SW 1271 (cell line): ENCODE results near the gene NRG3.
"Not testable (repeated sequence)": the region's sequence is repeated elsewhere in the genome, so short reads cannot be mapped to it uniquely, and the experiment has no call there.

Experiments used
- DNase-seq, 2 experiments: peaks; one replicate each; lab custom pipeline; 2025; lab: John Stamatoyannopoulos, UW

NRG3 gene

GRCh38 chr10:81961451-81962184 is 86.6 kb downstream of the NRG3 start:
- no peak for DNase-seq

- no peak for DNase-seq
Measured at GRCh38 chr10:81963606-81964005, 88.6 kb downstream of the NRG3 start.

- no peak for DNase-seq
Measured at GRCh38 chr10:81967716-81968115, 92.7 kb downstream of the NRG3 start.

GRCh38 chr10:81969136-81969535 is 94.1 kb downstream of the NRG3 start:
- DNase-seq: no peak

GRCh38 chr10:81978238-81978637 is 103.2 kb downstream of the NRG3 start:
- DNase-seq: no peak

- DNase-seq: no peak
Measured at GRCh38 chr10:81981724-81982123, 106.7 kb downstream of the NRG3 start.

GRCh38 chr10:81984428-81984827 is 109.4 kb downstream of the NRG3 start:
- DNase-seq: no peak

GRCh38 chr10:81995254-81995653 is 120.3 kb downstream of the NRG3 start:
- DNase-seq: no peak

- no peak for DNase-seq
Measured at GRCh38 chr10:81996927-81997326, 121.9 kb downstream of the NRG3 start.

- DNase-seq: no peak
Measured at GRCh38 chr10:82020999-82021398, 146.0 kb downstream of the NRG3 start.

- DNase-seq: no peak
Measured at GRCh38 chr10:82027711-82028110, 152.7 kb downstream of the NRG3 start.

GRCh38 chr10:82037076-82037475 is 162.1 kb downstream of the NRG3 start:
- no peak for DNase-seq

- no peak for DNase-seq
Measured at GRCh38 chr10:82038587-82038986, 163.6 kb downstream of the NRG3 start.

GRCh38 chr10:82040336-82040735 is 165.3 kb downstream of the NRG3 start:
- DNase-seq: no peak

GRCh38 chr10:82041018-82041417 is 166.0 kb downstream of the NRG3 start:
- no peak for DNase-seq

- no peak for DNase-seq
Measured at GRCh38 chr10:82056391-82056790, 181.4 kb downstream of the NRG3 start.

- DNase-seq: not testable (repeated sequence)
Measured at GRCh38 chr10:82067192-82067591, 192.2 kb downstream of the NRG3 start.

- DNase-seq: no peak
Measured at GRCh38 chr10:82068501-82068900, 193.5 kb downstream of the NRG3 start.

GRCh38 chr10:82071231-82071630 is 196.2 kb downstream of the NRG3 start:
- DNase-seq: no peak

- no peak for DNase-seq
Measured at GRCh38 chr10:82072124-82072523, 197.1 kb downstream of the NRG3 start.

GRCh38 chr10:82075605-82076004 is 200.6 kb downstream of the NRG3 start:
- no peak for DNase-seq

GRCh38 chr10:82084496-82084895 is 209.5 kb downstream of the NRG3 start:
- DNase-seq: no peak

GRCh38 chr10:82084904-82085303 is 209.9 kb downstream of the NRG3 start:
- no peak for DNase-seq

GRCh38 chr10:82089327-82089726 is 214.3 kb downstream of the NRG3 start:
- no peak for DNase-seq
